Mesenchymal stem cell (in vitro differentiated cells and primary cell): ENCODE results near the gene ZC3H4.
A peak's percentile ranks its signal among the peaks of the same experiment; 100 is the strongest.

Source experiments
- DNase-seq: peaks from one replicate; pipeline ENCODE4 v3.0.0-alpha.2; 2013
- H2AFZ ChIP-seq: one replicate; pipeline ENCODE4 v1.6.1; 2013; ENCODE audit warnings: low read depth, mild to moderate bottlenecking, control low read depth, inconsistent platforms, low read length, moderate library complexity
- H2AK5ac ChIP-seq: 2 replicates; pipeline ENCODE4 v1.6.1; 2013; ENCODE audit warnings: low read length, moderate library complexity, mild to moderate bottlenecking, inconsistent platforms; ENCODE audit not compliant: severe bottlenecking
- H2BK120ac ChIP-seq: one replicate; pipeline ENCODE4 v1.6.1; 2013; ENCODE audit warnings: low read depth, mild to moderate bottlenecking, inconsistent platforms, low read length, moderate library complexity
- H2BK12ac ChIP-seq, 2 experiments: one replicate each; pipeline ENCODE4 v1.6.1; 2013; ENCODE audit warnings: inconsistent platforms in 2 of 2, low read length in 2 of 2, mild to moderate bottlenecking in 2 of 2, moderate library complexity in 2 of 2, control low read depth in 1 of 2
- H2BK15ac ChIP-seq: one replicate; pipeline ENCODE4 v1.6.1; 2013; ENCODE audit warnings: mild to moderate bottlenecking, low read depth, inconsistent platforms; ENCODE audit not compliant: poor library complexity, severe bottlenecking
- H2BK5ac ChIP-seq: 2 replicates; pipeline ENCODE4 v1.6.1; 2013; ENCODE audit warnings: low read depth, mild to moderate bottlenecking, low read length, control low read depth, inconsistent platforms; ENCODE audit not compliant: poor library complexity, severe bottlenecking
- H3K14ac ChIP-seq, 2 experiments: one replicate each; pipeline ENCODE4 v1.6.1; 2013; ENCODE audit warnings: inconsistent platforms in 2 of 2, low read length in 2 of 2, control low read depth in 1 of 2, mild to moderate bottlenecking in 1 of 2, moderate library complexity in 1 of 2
- H3K18ac ChIP-seq, 2 experiments: one replicate each; pipeline ENCODE4 v1.6.1; 2013; ENCODE audit warnings: inconsistent platforms in 2 of 2, low read length in 2 of 2, control low read depth in 1 of 2, low read depth in 1 of 2, mild to moderate bottlenecking in 1 of 2
- H3K23ac ChIP-seq, 2 experiments: one replicate each; pipeline ENCODE4 v1.6.1; 2013; ENCODE audit warnings: inconsistent platforms in 2 of 2, low read length in 2 of 2, mild to moderate bottlenecking in 2 of 2, moderate library complexity in 2 of 2, control low read depth in 1 of 2
- H3K27ac ChIP-seq: 2 replicates; pipeline ENCODE4 v1.5.1; 2013; ENCODE audit warnings: mild to moderate bottlenecking, moderate library complexity, low read length, control low read depth, inconsistent platforms; ENCODE audit not compliant: poor library complexity, severe bottlenecking
- H3K27me3 ChIP-seq, 2 experiments: 2 replicates each; pipeline versions ENCODE4 v1.6.1 to v1.7.0; 2013; ENCODE audit warnings: low read length in 2 of 2, mild to moderate bottlenecking in 2 of 2, moderate library complexity in 2 of 2, control low read depth in 1 of 2, inconsistent platforms in 1 of 2; ENCODE audit not compliant: control insufficient read depth in 1 of 2, insufficient read depth in 1 of 2
- H3K36me3 ChIP-seq, 2 experiments: 2 replicates each; pipeline versions ENCODE4 v1.6.1 to v1.7.0; 2013; ENCODE audit warnings: low read length in 2 of 2, control low read depth in 1 of 2, inconsistent platforms in 1 of 2, low read depth in 1 of 2, mild to moderate bottlenecking in 1 of 2; ENCODE audit not compliant: insufficient read depth in 2 of 2, control insufficient read depth in 1 of 2
- H3K4ac ChIP-seq, 2 experiments: one replicate each; pipeline ENCODE4 v1.6.1; 2013; ENCODE audit warnings: inconsistent platforms in 2 of 2, low read length in 2 of 2, mild to moderate bottlenecking in 2 of 2, moderate library complexity in 2 of 2, control low read depth in 1 of 2, low read depth in 1 of 2
- H3K4me1 ChIP-seq: 2 replicates; pipeline ENCODE4 v1.6.1; 2013; ENCODE audit warnings: low read depth, low read length, control low read depth; ENCODE audit not compliant: control insufficient read depth, insufficient read depth
- H3K4me2 ChIP-seq: 2 replicates; pipeline ENCODE4 v1.6.1; 2013; ENCODE audit warnings: low read length, mild to moderate bottlenecking, inconsistent platforms; ENCODE audit not compliant: poor library complexity, severe bottlenecking
- H3K4me3 ChIP-seq, 2 experiments: 2 replicates each; pipeline versions ENCODE4 v1.5.1 to v1.7.0; 2013; ENCODE audit warnings: low read length in 2 of 2, mild to moderate bottlenecking in 2 of 2, control low read depth in 1 of 2, low read depth in 1 of 2; ENCODE audit not compliant: insufficient read depth in 1 of 2
- H3K79me1 ChIP-seq: replicated peaks from 2 replicates; pipeline ENCODE4 v1.6.1; 2013; ENCODE audit warnings: mild to moderate bottlenecking, control low read depth, low read length, inconsistent platforms; ENCODE audit not compliant: poor library complexity, severe bottlenecking
- H3K9ac ChIP-seq: 2 replicates; pipeline ENCODE4 v1.7.0; 2013; ENCODE audit warnings: mild to moderate bottlenecking, low read length, moderate library complexity
- H3K9me3 ChIP-seq: 2 replicates; pipeline ENCODE4 v1.7.0; 2013; ENCODE audit warnings: mild to moderate bottlenecking, low read length; ENCODE audit not compliant: control insufficient read depth
- H4K8ac ChIP-seq: one replicate; pipeline ENCODE4 v1.6.1; 2013; ENCODE audit warnings: inconsistent platforms, mild to moderate bottlenecking, low read length, moderate library complexity
- H4K91ac ChIP-seq: one replicate; pipeline ENCODE4 v1.6.1; 2013; ENCODE audit warnings: mild to moderate bottlenecking, low read length, inconsistent platforms
- WGBS: methylation state at CpG from one replicate; pipeline ENCODE4 v1.1.7; 2013; ENCODE audit warnings: mixed read lengths; 5-methylcytosine and 5-hydroxymethylcytosine counted together

ZC3H4 gene

GRCh38 chr19:47099576-47100050 is 14.0 kb downstream of the ZC3H4 start:
- Histone ChIP-seq H2BK5ac (no peak overlapping the region), H2AFZ (no peak overlapping the region), H4K91ac (no peak overlapping the region), H2BK12ac (no peak overlapping the region), H3K79me1 (peaks cover 23% of the 10 kb centered on the region), H3K23ac (no peak overlapping the region), H3K4me1 (peaks cover 23% of the 10 kb centered on the region), H3K9me3 (no peaks in the 10 kb centered on the region), H3K36me3 (peaks cover 6 to 30% of the 10 kb centered on the region in 2 experiments), H2AK5ac (no peak overlapping the region), H3K9ac (no peak overlapping the region), H3K14ac (no peak overlapping the region), H3K27ac (no peak overlapping the region), H2BK15ac (no peak overlapping the region), H4K8ac (no peak overlapping the region), H3K27me3 (no peaks in the 10 kb centered on the region), H3K4me2 (no peak overlapping the region), H3K18ac (no peak overlapping the region), H3K4me3 (no peak overlapping the region), H2BK120ac (no peak overlapping the region), H3K4ac (no peak overlapping the region)
- DNase-seq, result no peak
- 100% methylated on average over 6 of the region's 6 CpGs for WGBS

- Histone ChIP-seq H3K27me3 (no peaks in the 10 kb centered on the region), H2BK120ac (no peak overlapping the region), H2BK5ac (no peak overlapping the region), H3K36me3 (peaks cover 16 to 36% of the 10 kb centered on the region in 2 experiments), H3K9me3 (no peaks in the 10 kb centered on the region), H3K23ac (no peak overlapping the region), H3K4me3 (no peak overlapping the region), H4K91ac (no peak overlapping the region), H3K79me1 (peaks cover 32% of the 10 kb centered on the region), H3K27ac (no peak overlapping the region), H3K9ac (no peak overlapping the region), H2AK5ac (no peak overlapping the region), H3K18ac (no peak overlapping the region), H2AFZ (no peak overlapping the region), H4K8ac (no peak overlapping the region), H2BK12ac (no peak overlapping the region), H3K4me2 (no peak overlapping the region), H3K4me1 (peaks cover 29% of the 10 kb centered on the region), H3K14ac (no peak overlapping the region), H3K4ac (no peak overlapping the region), H2BK15ac (no peak overlapping the region)
- 98% methylated on average over 6 of the region's 6 CpGs for WGBS
- no peak for DNase-seq
Observed at GRCh38 chr19:47098608-47099007, 15.0 kb downstream of the ZC3H4 start.

DNA sequence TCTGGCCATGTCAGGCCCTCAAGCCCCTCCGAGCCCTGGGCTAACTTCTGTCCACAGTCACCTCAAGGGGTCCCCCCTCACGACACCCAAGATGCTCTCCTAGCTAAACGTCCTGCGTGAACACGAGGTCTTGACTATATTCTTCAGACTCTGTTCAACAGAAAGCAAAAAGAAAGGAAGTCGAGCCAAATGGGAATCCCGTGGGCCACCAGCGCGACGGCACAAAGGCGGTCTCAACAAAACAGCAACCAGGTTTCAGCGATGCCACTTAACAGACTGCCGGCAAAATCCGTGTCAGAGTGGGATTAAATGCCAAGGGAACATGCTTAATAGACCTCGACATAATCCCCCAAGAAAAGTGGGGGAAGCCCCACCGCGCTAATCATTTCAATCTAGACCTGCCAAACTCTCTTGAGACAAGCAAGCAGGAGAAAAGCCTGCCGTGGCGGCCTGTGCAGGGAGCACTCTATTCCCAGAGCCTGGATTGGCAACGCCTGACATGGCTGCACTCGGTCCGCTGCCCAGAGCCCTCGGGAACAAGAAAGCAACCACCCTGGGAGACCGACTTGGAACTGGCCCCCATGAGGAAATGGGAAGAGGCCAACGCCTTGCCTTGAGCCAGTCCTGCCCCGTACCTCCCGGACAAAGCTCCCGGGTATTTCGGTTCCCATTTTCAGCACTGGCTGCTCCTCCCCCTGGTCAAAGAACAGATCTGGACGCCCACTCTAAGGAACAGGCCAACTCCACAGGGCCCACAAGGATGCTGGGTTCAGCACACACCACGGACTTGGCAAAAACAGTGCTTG is 16.0 kb downstream of the ZC3H4 start:
- Histone ChIP-seq H3K14ac (no peak overlapping the region), H4K8ac (peak overlapping the region; percentile 32), H3K36me3 (peaks cover 19 to 36% of the 10 kb centered on the region in 2 experiments), H3K9ac (peak overlapping the region; percentile 80), H3K4me2 (no peak overlapping the region), H2AFZ (no peak overlapping the region), H2AK5ac (no peak overlapping the region), H3K4me1 (peaks cover 29% of the 10 kb centered on the region), H3K23ac (no peak overlapping the region), H3K9me3 (no peaks in the 10 kb centered on the region), H3K18ac (no peak overlapping the region), H4K91ac (no peak overlapping the region), H3K27me3 (no peaks in the 10 kb centered on the region), H3K79me1 (peaks cover 36% of the 10 kb centered on the region), H3K4ac (no peak overlapping the region), H3K27ac (no peak overlapping the region), H2BK15ac (no peak overlapping the region), H2BK12ac (no peak overlapping the region), H3K4me3 (peak overlapping the region in 1 of 2 experiments; percentile 67), H2BK120ac (no peak overlapping the region), H2BK5ac (no peak overlapping the region)
- WGBS, result 92% methylated on average over 31 of the region's 31 CpGs
- no peak for DNase-seq

DNA sequence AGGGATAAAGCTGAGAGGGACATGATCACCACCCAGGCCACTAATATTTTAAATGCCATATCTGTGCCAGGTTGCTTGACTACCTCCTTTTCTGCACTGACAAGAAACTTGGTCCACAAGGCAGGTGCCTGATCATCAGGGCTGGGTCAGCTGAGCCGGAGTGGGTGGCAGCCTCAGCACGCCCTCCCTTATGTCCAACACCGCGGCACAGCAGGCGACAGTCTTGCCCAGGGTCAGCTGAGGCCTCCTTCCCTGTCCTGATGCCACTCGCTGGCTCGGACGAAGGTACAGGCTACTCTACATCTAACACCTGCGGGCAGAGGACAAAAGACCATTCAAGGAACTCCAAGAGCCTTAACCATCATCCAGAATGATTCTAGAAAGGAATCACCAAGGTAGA is 16.9 kb downstream of the ZC3H4 start:
- no peak overlapping the region for H4K8ac ChIP-seq
- 98% methylated on average over 9 of the region's 9 CpGs for WGBS
- H3K18ac ChIP-seq, result no peak overlapping the region
- no peak overlapping the region for H3K23ac ChIP-seq
- H3K4me3 ChIP-seq, result no peak overlapping the region
- peaks cover 28% of the 10 kb centered on the region for H3K4me1 ChIP-seq
- no peak overlapping the region for H2BK5ac ChIP-seq
- no peak overlapping the region for H2BK120ac ChIP-seq
- H2AFZ ChIP-seq, result no peak overlapping the region
- H2BK15ac ChIP-seq, result no peak overlapping the region
- no peak overlapping the region for H4K91ac ChIP-seq
- no peak overlapping the region for H3K27ac ChIP-seq
- H3K9ac ChIP-seq, result peak overlapping the region; percentile 80
- DNase-seq, result no peak
- peaks cover 26 to 43% of the 10 kb centered on the region in 2 experiments for H3K36me3 ChIP-seq
- no peak overlapping the region for H3K4me2 ChIP-seq
- H2BK12ac ChIP-seq, result no peak overlapping the region
- H3K79me1 ChIP-seq, result peaks cover 40% of the 10 kb centered on the region
- H3K4ac ChIP-seq, result no peak overlapping the region
- no peak overlapping the region for H3K14ac ChIP-seq
- H3K9me3 ChIP-seq, result no peaks in the 10 kb centered on the region
- H3K27me3 ChIP-seq, result no peaks in the 10 kb centered on the region
- H2AK5ac ChIP-seq, result no peak overlapping the region
